Fibroblast of lung (primary cell): Measurements from ENCODE around the gene TRPV4. TPM values are rescaled to one million over a fixed set of nuclear protein-coding genes. Genes with fewer than 3 reads are reported as not detected.

Experiments used
- DNase-seq, 2 donors: peaks; one replicate each; pipeline versions ENCODE4 v3.0.0 to v3.0.0-alpha.2; 2010; ENCODE audit warnings: low read depth in 2 of 2
- H2AFZ ChIP-seq: 2 replicates; pipeline ENCODE4 v1.5.1; 2012; ENCODE audit warnings: low read length, control low read depth, inconsistent platforms
- H3K27ac ChIP-seq: 2 replicates; pipeline ENCODE4 v1.5.1; 2011; ENCODE audit warnings: low read length, control low read depth; ENCODE audit not compliant: insufficient read depth
- H3K27me3 ChIP-seq: 2 replicates; pipeline ENCODE4 v1.5.1; 2011; ENCODE audit warnings: mild to moderate bottlenecking, low read length; ENCODE audit not compliant: control insufficient read depth, insufficient read depth
- H3K36me3 ChIP-seq: 2 replicates; pipeline ENCODE4 v1.5.1; 2011; ENCODE audit warnings: low read length; ENCODE audit not compliant: control insufficient read depth, insufficient read depth
- H3K4me1 ChIP-seq: 2 replicates; pipeline ENCODE4 v1.5.1; 2011; ENCODE audit warnings: low read length; ENCODE audit not compliant: control insufficient read depth, insufficient read depth; ENCODE audit errors: extremely low read depth
- H3K4me2 ChIP-seq: 2 replicates; pipeline ENCODE4 v1.5.1; 2011; ENCODE audit warnings: low read length, control low read depth; ENCODE audit not compliant: insufficient read depth; ENCODE audit errors: extremely low read depth
- H3K4me3 ChIP-seq, 4 experiments: fragments of 200-600 bp in 1 of 4; sonication (generic) in 1 of 4; replicated peaks in 1 of 4; 2 replicates each; pipeline ENCODE4 v1.5.1; 2011 to 2016; ENCODE audit warnings: low read length in 4 of 4, low read depth in 3 of 4, mild to moderate bottlenecking in 3 of 4, control low read depth in 2 of 4, inconsistent platforms in 1 of 4, mixed read lengths in 1 of 4; ENCODE audit not compliant: insufficient read depth in 1 of 4; ENCODE audit errors: control extremely low read depth in 1 of 4
- H3K79me2 ChIP-seq: 2 replicates; pipeline ENCODE4 v1.5.1; 2012; ENCODE audit warnings: mild to moderate bottlenecking, low read length, inconsistent platforms; ENCODE audit not compliant: control insufficient read depth, insufficient read depth
- H3K9ac ChIP-seq: 2 replicates; pipeline ENCODE4 v1.5.1; 2011; ENCODE audit warnings: mild to moderate bottlenecking, low read length, control low read depth; ENCODE audit not compliant: insufficient read depth
- H3K9me3 ChIP-seq: 2 replicates; pipeline ENCODE4 v1.5.1; 2012; ENCODE audit warnings: low read depth, low read length; ENCODE audit not compliant: control insufficient read depth, insufficient read depth
- H4K20me1 ChIP-seq: 2 replicates; pipeline ENCODE4 v1.5.1; 2011; ENCODE audit warnings: low read length; ENCODE audit not compliant: control insufficient read depth, insufficient read depth; ENCODE audit errors: extremely low read depth
- CTCF ChIP-seq, 2 donors: IDR thresholded peaks in 1 of 2; conservative IDR thresholded peaks in 1 of 2; 1 replicate in 1 of 2; 2 replicates in 1 of 2; pipeline ENCODE4 v1.5.1; 2011 to 2012; ENCODE audit warnings: low read length in 2 of 2, control low read depth in 1 of 2, inconsistent platforms in 1 of 2, low read depth in 1 of 2, mild to moderate bottlenecking in 1 of 2
- EZH2 ChIP-seq: IDR thresholded peaks from 2 replicates; pipeline ENCODE4 v1.5.1; 2012; ENCODE audit warnings: low read length, control low read depth, mild to moderate bottlenecking; ENCODE audit errors: missing control alignments
- polyA plus RNA-seq, 2 donors: library from polyadenylated mRNA; depleted of rRNA in 1 of 2; stranded (reverse) in 1 of 2; unstranded in 1 of 2; fragments of >200 nt; gene quantifications; 2 replicates each; pipeline ENCODE4 v1.2.1, GENCODE V29; 2011 to 2012; ENCODE audit warnings: missing spikeins in 1 of 2
- total RNA-seq: library from RNA; depleted of rRNA; stranded (reverse); fragments of >200 nt; gene quantifications from 2 replicates; pipeline ENCODE4 v1.2.1, GENCODE V29; 2014

Gene TRPV4
- total and polyA plus RNA-seq, 2 donors (not counting 1 experiment from before 2014, with no cell fraction given): 0.66 to 0.83 TPM

- Histone ChIP-seq H3K4me1 (no peaks in the 10 kb centered on the region), H3K4me3 (no peak overlapping the region), H3K4me2 (no peak overlapping the region), H4K20me1 (no peaks in the 10 kb centered on the region), H3K79me2 (no peaks in the 10 kb centered on the region), H3K36me3 (no peaks in the 10 kb centered on the region), H3K9me3 (no peaks in the 10 kb centered on the region), H3K9ac (no peak overlapping the region), H2AFZ (no peak overlapping the region), H3K27me3 (no peaks in the 10 kb centered on the region), H3K27ac (no peak overlapping the region)
- TF ChIP-seq CTCF (conservative IDR thresholded peaks at IDR 0.05 in 1 of 2, IDR thresholded peaks at IDR 0.05 in 1 of 2; ENCODE audit: low read depth in 1 of 2, low read length in 2 of 2): no peak
- no peak for TF ChIP-seq EZH2
- no peak for DNase-seq
These were observed 79.2 kb downstream of the TRPV4 start for GRCh38 chr12:109753959-109754358.

GRCh38 chr12:109753054-109753401 is 80.2 kb downstream of the TRPV4 start:
- no peak overlapping the region for H2AFZ ChIP-seq
- H3K36me3 ChIP-seq: no peaks in the 10 kb centered on the region
- no peaks in the 10 kb centered on the region for H3K9me3 ChIP-seq
- H3K9ac ChIP-seq: no peak overlapping the region
- H3K27me3 ChIP-seq: no peaks in the 10 kb centered on the region
- H3K79me2 ChIP-seq: no peaks in the 10 kb centered on the region
- H3K4me3 ChIP-seq: no peak overlapping the region
- H4K20me1 ChIP-seq: no peaks in the 10 kb centered on the region
- no peak for DNase-seq
- no peak overlapping the region for H3K4me2 ChIP-seq
- H3K27ac ChIP-seq: no peak overlapping the region
- no peak for TF ChIP-seq CTCF (conservative IDR thresholded peaks at IDR 0.05 in 1 of 2, IDR thresholded peaks at IDR 0.05 in 1 of 2; ENCODE audit: low read depth in 1 of 2, low read length in 2 of 2)
- no peak for TF ChIP-seq EZH2
- H3K4me1 ChIP-seq: no peaks in the 10 kb centered on the region

- no peaks in the 10 kb centered on the region for H3K36me3 ChIP-seq
- no peaks in the 10 kb centered on the region for H3K9me3 ChIP-seq
- no peaks in the 10 kb centered on the region for H3K27me3 ChIP-seq
- DNase-seq: no peak
- no peak overlapping the region for H2AFZ ChIP-seq
- no peak overlapping the region for H3K4me3 ChIP-seq
- H3K79me2 ChIP-seq: no peaks in the 10 kb centered on the region
- TF ChIP-seq EZH2 (no peak), CTCF (conservative IDR thresholded peaks at IDR 0.05 in 1 of 2, IDR thresholded peaks at IDR 0.05 in 1 of 2; ENCODE audit: low read depth in 1 of 2, low read length in 2 of 2) (no peak)
- H4K20me1 ChIP-seq: no peaks in the 10 kb centered on the region
- no peak overlapping the region for H3K27ac ChIP-seq
- no peak overlapping the region for H3K4me2 ChIP-seq
- no peak overlapping the region for H3K9ac ChIP-seq
- no peaks in the 10 kb centered on the region for H3K4me1 ChIP-seq
These were observed 80.8 kb downstream of the TRPV4 start for GRCh38 chr12:109752117-109753053.
